NT2/D1 (cell line): Measurements from ENCODE around the gene ERG.

Source experiments
- SUZ12 ChIP-seq: IDR thresholded peaks from 2 replicates; pipeline ENCODE4 v1.6.1; 2011; ENCODE audit not compliant: insufficient read length, insufficient read depth; ENCODE audit errors: extremely low read depth
- YY1 ChIP-seq: IDR thresholded peaks from 2 replicates; pipeline ENCODE4 v1.6.1; 2011; ENCODE audit not compliant: insufficient read length, insufficient read depth
- ZNF274 ChIP-seq: IDR thresholded peaks from 2 replicates; pipeline ENCODE4 v1.6.1; 2011; ENCODE audit warnings: mild to moderate bottlenecking, low read depth, low read length

- no peak for TF ChIP-seq YY1
- TF ChIP-seq ZNF274: no peak
- no peak for TF ChIP-seq SUZ12
Observed at GRCh38 chr21:38494703-38495102, 3.6 kb downstream of the ERG start.
